Endothelial cell of umbilical vein (primary cell): Measurements from ENCODE around the gene CFAP107. TPM values are rescaled to one million over a fixed set of nuclear protein-coding genes. Genes with fewer than 3 reads are reported as not detected.

Experiments used
- BruUV-seq: library from RNA; stranded (reverse); fragments of 400-500 nt; replicated peaks from 2 replicates; lab custom pipeline; 2021; lab: Mats Ljungman, UMichigan
- CTCF ChIA-PET: fragments of 300-600, 350-600 bp; sonication (Branson Sonifier 250); formaldehyde crosslinking; loops from one replicate; lab custom pipeline; 2021; ENCODE audit warnings: antibody characterized with exemption, inconsistent platforms; lab: Charles Lee
- POLR2A ChIA-PET: fragments of 300-600, 350-600 bp; sonication (Branson Sonifier 250); formaldehyde crosslinking; loops from one replicate; lab custom pipeline; 2021; ENCODE audit warnings: antibody characterized with exemption, inconsistent platforms; lab: Charles Lee
- DNase-seq: peaks from one replicate; pipeline ENCODE4 v3.0.0-alpha.2; 2011; ENCODE audit warnings: low read depth, low spot score
- FAIRE-seq: peaks from 2 replicates; lab custom pipeline; 2011; peaks lifted over from hg19 to GRCh38; lab: Jason Lieb, UNC
- H2AFZ ChIP-seq: 2 replicates; pipeline ENCODE4 v1.6.0; 2012; ENCODE audit warnings: low read depth, low read length, control low read depth, inconsistent platforms
- H3K27ac ChIP-seq: 2 replicates; pipeline ENCODE4 v1.5.1; 2011; ENCODE audit warnings: low read depth, mild to moderate bottlenecking, control low read depth, low read length, moderate library complexity; ENCODE audit not compliant: insufficient read depth
- H3K27me3 ChIP-seq, 2 experiments: 2 replicates each; pipeline versions ENCODE4 v1.6.0 to v1.6.1; 2011; ENCODE audit warnings: low read length in 2 of 2, mixed read lengths in 1 of 2; ENCODE audit not compliant: control insufficient read depth in 2 of 2, insufficient read depth in 2 of 2
- H3K36me3 ChIP-seq, 2 experiments: 2 replicates in 1 of 2; 3 replicates in 1 of 2; pipeline ENCODE4 v1.5.1; 2011; ENCODE audit warnings: low read length in 2 of 2, mild to moderate bottlenecking in 1 of 2, moderate library complexity in 1 of 2; ENCODE audit not compliant: control insufficient read depth in 2 of 2, insufficient read depth in 2 of 2; ENCODE audit errors: extremely low read depth in 1 of 2
- H3K4me1 ChIP-seq: 3 replicates; pipeline ENCODE4 v1.5.1; 2011; ENCODE audit warnings: mild to moderate bottlenecking, low read length; ENCODE audit not compliant: control insufficient read depth, insufficient read depth; ENCODE audit errors: extremely low read depth
- H3K4me2 ChIP-seq: 2 replicates; pipeline ENCODE4 v1.6.1; 2011; ENCODE audit warnings: low read length, control low read depth, mixed read lengths; ENCODE audit not compliant: insufficient read depth
- H3K4me3 ChIP-seq, 3 experiments: fragments of 200-600 bp in 1 of 3; sonication (generic), shearing (Covaris generic) in 1 of 3; replicated peaks in 1 of 3; 2 replicates each; pipeline ENCODE4 v1.5.1; 2011 to 2016; ENCODE audit warnings: control low read depth in 3 of 3, low read length in 3 of 3, mild to moderate bottlenecking in 2 of 3, inconsistent platforms in 1 of 3, low read depth in 1 of 3, moderate library complexity in 1 of 3; ENCODE audit not compliant: insufficient read depth in 1 of 3
- H3K79me2 ChIP-seq: 2 replicates; pipeline ENCODE4 v1.6.0; 2012; ENCODE audit warnings: low read length, inconsistent platforms; ENCODE audit not compliant: control insufficient read depth, insufficient read depth
- H3K9ac ChIP-seq: replicated peaks from 2 replicates; pipeline ENCODE3; 2011; ENCODE audit warnings: low read length, control low read depth; ENCODE audit not compliant: insufficient read depth; ENCODE audit errors: extremely low read depth
- H3K9me1 ChIP-seq: replicated peaks from 3 replicates; pipeline ENCODE4 v1.6.0; 2011; ENCODE audit warnings: mild to moderate bottlenecking, low read length; ENCODE audit not compliant: control insufficient read depth, insufficient read depth; ENCODE audit errors: extremely low read depth
- H3K9me3 ChIP-seq: replicated peaks from 2 replicates; pipeline ENCODE4 v1.5.1; 2012; ENCODE audit warnings: low read length, inconsistent platforms; ENCODE audit not compliant: control insufficient read depth, insufficient read depth
- H4K20me1 ChIP-seq: replicated peaks from 2 replicates; pipeline ENCODE3; 2011; ENCODE audit warnings: mild to moderate bottlenecking, low read length; ENCODE audit not compliant: control insufficient read depth, insufficient read depth; ENCODE audit errors: extremely low read depth
- CTCF ChIP-seq, 2 donors: IDR thresholded peaks; 1 replicate in 1 of 2; 2 replicates in 1 of 2; pipeline ENCODE4 v1.5.1; 2011; ENCODE audit warnings: low read length in 2 of 2, mild to moderate bottlenecking in 2 of 2, moderate library complexity in 2 of 2, control low read depth in 1 of 2, inconsistent platforms in 1 of 2, low read depth in 1 of 2; ENCODE audit not compliant: insufficient read depth in 1 of 2; ENCODE audit errors: extremely low read depth in 1 of 2
- EZH2 ChIP-seq: IDR thresholded peaks from 2 replicates; pipeline ENCODE4 v1.6.1; 2012; ENCODE audit warnings: borderline replicate concordance, low read depth, mild to moderate bottlenecking, moderate library complexity, low read length, inconsistent platforms; ENCODE audit not compliant: severe bottlenecking
- FOS ChIP-seq: IDR thresholded peaks from 2 replicates; pipeline ENCODE4 v1.6.1; 2011; ENCODE audit warnings: mild to moderate bottlenecking, low read length, moderate library complexity, borderline replicate concordance; ENCODE audit not compliant: insufficient read depth
- GATA2 ChIP-seq: IDR thresholded peaks from 2 replicates; pipeline ENCODE4 v1.7.0; 2011; ENCODE audit warnings: low read depth, mild to moderate bottlenecking, moderate library complexity, mixed read lengths, low read length; ENCODE audit not compliant: insufficient read length, insufficient read depth
- JUN ChIP-seq: IDR thresholded peaks from 2 replicates; pipeline ENCODE4 v1.6.1; 2011; ENCODE audit warnings: borderline replicate concordance, low read depth; ENCODE audit not compliant: insufficient read length, insufficient read depth
- MYC ChIP-seq: IDR thresholded peaks from one replicate; pipeline ENCODE4 v1.6.1; 2011; ENCODE audit warnings: mild to moderate bottlenecking, low read depth, low read length
- POLR2A ChIP-seq: IDR thresholded peaks from 2 replicates; pipeline ENCODE4 v1.6.1; 2012; ENCODE audit warnings: low read depth, mild to moderate bottlenecking, control low read depth, low read length
- POLR2AphosphoS5 ChIP-seq: IDR thresholded peaks from 2 replicates; pipeline ENCODE4 v1.6.1; 2012; ENCODE audit warnings: low read depth, mild to moderate bottlenecking, control low read depth, low read length, moderate library complexity; ENCODE audit not compliant: insufficient read depth
- dilution Hi-C: fragments of 300-500 bp; cut with MboI; formaldehyde crosslinking; loops from one replicate; pipeline ENCODE4 v1.15.0; 2019; ENCODE audit warnings: low sequenced_read_pairs; ENCODE audit not compliant: extremely low pct_ligation_motif_present
- intact Hi-C: fragments of 100-400 bp; cut with micrococcal nuclease; formaldehyde crosslinking; loops from one replicate; pipeline ENCODE4 v1.10.0; 2022
- polyA plus RNA-seq, 4 experiments: library from polyadenylated mRNA; depleted of rRNA in 3 of 4; stranded (reverse) in 3 of 4; unstranded in 1 of 4; fragments of >200 nt; gene quantifications; 2 replicates each; pipeline versions ENCODE4 v1.2.1 to v1.2.3, GENCODE V29; 2011 to 2012; ENCODE audit warnings: missing spikeins in 1 of 4
- total RNA-seq: library from RNA; stranded (reverse); gene quantifications from 2 replicates; pipeline ENCODE4 v1.2.3, GENCODE V29; 2021
- TF ChIP-seq, protein P1 (sequence below): IDR thresholded peaks from 2 replicates; pipeline ENCODE4 v1.6.1; 2011; ENCODE audit not compliant: insufficient read depth, insufficient read length

The CFAP107 gene
- total and polyA plus RNA-seq, 2 donors (not counting 3 experiments of a cell fraction or from before 2014, with no cell fraction given), result not detected

- no peaks in the 10 kb centered on the region for H3K9me1 ChIP-seq
- FAIRE-seq (no peak), DNase-seq (no peak)
- no peak overlapping the region for H3K9ac ChIP-seq
- H2AFZ ChIP-seq, result no peak overlapping the region
- no peaks in the 10 kb centered on the region for H3K27me3 ChIP-seq
- dilution Hi-C loops, result no loop called here
- no peaks in the 10 kb centered on the region for H3K9me3 ChIP-seq
- no peaks in the 10 kb centered on the region for H3K36me3 ChIP-seq
- H3K27ac ChIP-seq, result no peak overlapping the region
- no peak overlapping the region for H3K4me2 ChIP-seq
- no TSS peak for BruUV-seq
- ChIA-PET CTCF (no interaction called here), POLR2A (no interaction called here)
- intact Hi-C loops, result no loop called here
- H3K4me3 ChIP-seq, result no peak overlapping the region
- no peaks in the 10 kb centered on the region for H4K20me1 ChIP-seq
- TF ChIP-seq CTCF (IDR thresholded peaks at IDR 0.05; ENCODE audit: extremely low read depth in 1 of 2, insufficient read depth in 1 of 2, low read depth in 1 of 2, low read length in 2 of 2) (no peak), POLR2A (no peak), GATA2 (no peak), EZH2 (no peak), JUN (no peak), MYC (no peak), POLR2AphosphoS5 (no peak), FOS (no peak)
- TF ChIP-seq, protein P1, sequence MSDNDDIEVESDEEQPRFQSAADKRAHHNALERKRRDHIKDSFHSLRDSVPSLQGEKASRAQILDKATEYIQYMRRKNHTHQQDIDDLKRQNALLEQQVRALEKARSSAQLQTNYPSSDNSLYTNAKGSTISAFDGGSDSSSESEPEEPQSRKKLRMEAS, result no peak
- H3K4me1 ChIP-seq, result no peaks in the 10 kb centered on the region
- H3K79me2 ChIP-seq, result no peaks in the 10 kb centered on the region
These were observed 28.9 kb downstream of the CFAP107 start for GRCh38 chr1:12774801-12775345.
